GM21717 (cell line): ENCODE results near the gene DNAH8.

Experiments
- ATAC-seq: cut with Tn5 transposase; IDR thresholded peaks from one replicate; pipeline ENCODE4 v1.9.1; 2021; ENCODE audit warnings: mild to moderate bottlenecking, moderate library complexity; ENCODE audit not compliant: unreplicated experiment

Gene DNAH8

DNA sequence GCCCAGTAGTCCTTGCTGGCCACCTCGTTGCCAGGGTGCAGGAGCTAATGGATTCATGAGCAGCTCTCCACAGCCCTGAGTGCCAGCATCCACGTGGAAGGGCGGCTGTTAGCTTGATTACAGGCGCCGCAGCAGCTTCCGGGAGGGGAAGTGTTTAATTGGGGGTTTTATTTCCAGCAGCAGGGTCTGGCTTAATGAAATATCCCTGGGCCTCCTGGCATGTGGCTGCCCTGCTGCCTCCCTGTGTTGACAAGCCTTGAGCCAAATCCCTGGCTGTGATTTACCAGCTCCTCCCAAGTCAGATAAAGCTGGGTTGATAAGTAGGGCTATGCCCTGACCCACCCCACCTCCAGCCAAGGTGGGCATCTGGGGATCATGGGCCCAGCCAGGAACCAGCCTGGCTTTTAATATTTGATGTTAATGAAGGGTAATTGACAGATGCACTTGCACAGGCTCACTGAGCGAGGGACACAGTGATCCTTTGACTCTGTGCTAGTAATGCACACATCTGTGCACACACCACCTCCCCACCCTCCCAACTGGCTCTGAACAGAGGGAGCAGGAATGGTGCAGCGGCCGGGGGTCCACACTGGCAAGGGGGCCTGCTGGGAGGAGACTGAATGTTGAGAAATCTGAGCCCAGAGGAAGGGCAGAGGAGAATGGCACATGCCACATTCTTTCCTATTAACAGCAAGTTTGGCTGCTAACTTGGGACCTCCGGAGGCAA, 347.1 kb downstream of the DNAH8 start:
- no peak for ATAC-seq

DNA sequence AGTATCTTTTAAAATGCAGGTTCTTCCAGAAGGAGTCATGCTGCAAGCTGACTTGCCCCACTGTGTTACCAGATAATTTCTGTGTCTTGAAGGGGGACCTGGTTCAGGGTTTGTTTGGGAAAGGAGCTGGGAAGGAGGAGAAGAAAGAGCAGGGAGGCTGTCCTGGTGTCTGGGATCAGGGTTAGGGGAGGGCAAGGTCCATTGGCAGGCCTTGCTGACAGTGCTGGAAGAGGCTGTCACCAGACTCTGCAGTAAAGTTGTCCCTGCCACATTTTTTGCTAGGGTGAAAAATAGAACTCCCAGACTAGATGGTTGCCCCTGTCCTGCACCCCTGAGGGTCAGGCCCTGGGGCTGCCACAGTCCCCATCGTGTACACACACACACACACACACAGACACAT, 348.4 kb downstream of the DNAH8 start:
- no peak for ATAC-seq

DNA sequence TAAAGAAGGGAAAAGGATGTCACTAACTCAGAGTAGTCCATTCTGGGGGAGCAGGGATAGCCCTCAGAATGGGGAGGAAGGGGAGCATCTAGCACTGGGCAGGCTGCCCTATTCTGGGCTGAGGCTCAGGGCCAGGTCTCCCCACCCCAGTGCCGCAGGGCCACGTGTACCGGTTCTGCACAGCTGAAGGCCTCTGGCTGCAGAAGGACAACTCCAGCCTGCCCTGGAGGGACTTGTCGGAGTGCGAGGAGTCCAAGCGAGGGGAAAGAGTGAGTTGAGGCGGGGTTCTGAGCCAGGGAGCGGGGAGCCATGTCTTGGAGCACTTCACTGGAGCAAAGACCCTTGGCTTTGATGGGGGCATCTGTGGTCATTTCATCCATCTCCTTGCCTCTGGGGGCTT, 350.4 kb downstream of the DNAH8 start:
- no peak for ATAC-seq

DNA sequence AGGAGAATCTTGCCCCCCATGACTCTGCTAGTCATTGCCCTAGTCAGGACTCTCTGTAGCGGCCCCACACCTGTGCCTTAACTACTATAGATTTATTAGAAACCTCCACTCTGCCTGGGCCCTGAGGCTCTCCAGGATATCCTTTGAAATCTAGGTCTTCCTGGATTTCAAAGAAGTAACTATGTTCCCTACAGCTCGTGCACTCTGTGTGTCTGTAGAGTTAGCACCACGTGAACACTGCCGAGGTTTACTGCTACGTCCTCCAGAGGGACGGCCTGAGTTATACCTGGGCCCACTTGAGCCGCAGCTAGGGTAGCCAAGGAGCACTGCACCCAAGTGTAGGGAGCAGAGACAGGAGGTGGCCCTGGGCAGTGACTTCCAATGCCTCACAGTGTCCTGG, 353.3 kb downstream of the DNAH8 start:
- ATAC-seq = no peak

DNA sequence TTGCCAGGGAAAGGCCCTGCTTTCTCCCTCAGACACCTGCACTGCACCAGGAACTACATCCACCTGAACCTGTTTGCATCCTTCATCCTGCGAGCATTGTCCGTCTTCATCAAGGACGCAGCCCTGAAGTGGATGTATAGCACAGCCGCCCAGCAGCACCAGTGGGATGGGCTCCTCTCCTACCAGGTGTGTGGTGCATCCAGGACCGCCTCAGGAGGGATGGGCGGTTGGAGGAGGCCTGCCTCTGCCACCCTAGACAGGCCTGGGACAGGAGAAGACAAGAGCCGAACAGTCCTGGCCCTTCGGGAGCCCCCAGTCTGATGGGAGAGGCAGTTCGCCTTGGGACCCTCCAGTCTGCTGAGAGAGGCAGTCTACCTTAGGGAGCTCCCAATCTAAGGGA, 357.7 kb downstream of the DNAH8 start:
- ATAC-seq = no peak

DNA sequence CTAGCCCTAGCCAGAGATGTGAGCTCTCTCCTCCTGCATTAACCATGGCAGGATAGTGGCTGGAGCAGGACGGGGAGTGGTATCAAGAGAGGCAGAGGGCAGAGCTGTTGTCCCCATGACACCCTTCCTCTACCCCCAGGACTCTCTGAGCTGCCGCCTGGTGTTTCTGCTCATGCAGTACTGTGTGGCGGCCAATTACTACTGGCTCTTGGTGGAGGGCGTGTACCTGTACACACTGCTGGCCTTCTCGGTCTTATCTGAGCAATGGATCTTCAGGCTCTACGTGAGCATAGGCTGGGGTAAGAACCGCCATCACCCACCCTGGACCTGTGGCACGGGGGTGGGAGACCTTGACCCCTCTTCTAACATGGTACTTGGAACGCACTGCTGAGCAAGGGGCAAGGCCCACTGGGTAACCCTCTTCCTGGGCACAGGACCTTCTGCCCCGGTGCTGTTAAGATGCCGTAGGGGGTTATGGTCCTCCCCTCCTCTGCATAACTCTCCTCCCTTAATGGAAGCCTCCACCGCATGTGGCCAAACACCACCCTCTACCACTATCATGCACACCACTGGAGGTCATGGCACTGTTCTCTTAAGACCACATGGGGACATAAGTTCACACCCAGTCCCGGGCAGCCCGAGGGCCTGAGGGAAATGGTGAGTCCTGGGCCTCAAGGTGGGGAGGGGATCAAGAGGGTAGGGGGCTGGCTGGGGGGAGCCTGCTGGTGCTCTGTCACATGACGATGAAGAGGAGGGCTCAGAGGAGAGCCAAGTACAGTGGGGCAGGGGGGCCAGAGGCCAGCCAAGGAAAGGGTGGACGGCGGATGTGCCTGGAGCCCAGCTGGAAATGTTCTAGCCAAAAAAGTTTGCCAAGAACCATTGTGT, 358.6 kb downstream of the DNAH8 start:
- no peak for ATAC-seq

DNA sequence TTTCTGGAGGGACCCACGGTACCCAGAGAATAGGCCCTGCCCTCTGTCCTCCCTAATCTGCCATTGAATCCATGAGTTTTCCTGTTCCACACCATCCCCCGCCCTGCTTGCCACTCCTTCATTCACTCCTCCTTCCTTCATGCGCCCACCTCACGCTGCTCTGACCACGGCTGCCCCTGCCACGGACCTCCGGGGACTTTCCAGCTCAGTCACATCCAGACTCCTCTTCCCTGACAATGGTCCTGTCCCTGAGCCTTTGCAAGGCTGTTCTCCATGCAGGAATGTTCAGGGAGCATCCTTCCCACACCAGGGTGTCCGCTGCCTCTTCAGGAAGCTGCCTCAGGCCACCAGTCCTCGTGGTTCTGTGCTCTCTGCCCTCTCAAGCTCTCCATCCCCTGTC, 359.4 kb downstream of the DNAH8 start:
- no peak for ATAC-seq

DNA sequence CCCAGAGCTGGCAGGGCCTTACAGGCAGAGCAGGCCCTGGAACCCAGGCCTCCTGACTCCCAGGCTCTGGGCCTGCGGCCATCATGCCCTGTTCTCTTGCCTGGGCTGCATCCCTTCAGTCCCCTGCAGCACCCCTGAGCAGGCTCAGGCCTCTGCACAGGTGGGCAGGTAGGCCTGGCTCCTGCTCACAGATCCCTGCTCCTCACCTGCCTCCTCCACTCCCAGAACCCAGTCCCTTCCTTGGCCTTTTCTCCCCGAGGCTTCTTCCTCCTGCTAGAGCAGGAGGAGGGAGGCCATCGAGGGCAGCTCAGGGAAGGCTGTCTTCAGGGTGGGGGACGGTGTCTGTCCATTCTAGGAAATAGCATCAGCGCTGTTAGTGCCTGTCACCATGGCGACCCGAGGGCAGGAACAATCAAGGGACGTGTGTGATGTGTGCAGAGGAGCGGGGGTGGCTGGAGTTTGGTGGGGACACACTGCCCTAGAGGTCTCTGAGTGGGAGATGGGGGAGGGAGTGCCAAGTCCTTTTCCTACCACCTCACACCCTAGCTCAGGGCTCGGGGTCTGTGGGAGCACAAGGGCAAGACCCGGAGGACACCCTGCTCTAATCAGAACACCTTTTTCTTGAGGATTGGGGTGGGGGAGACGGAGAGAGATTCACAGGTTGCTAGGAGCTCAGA, 360.0 kb downstream of the DNAH8 start:
- ATAC-seq = no peak

DNA sequence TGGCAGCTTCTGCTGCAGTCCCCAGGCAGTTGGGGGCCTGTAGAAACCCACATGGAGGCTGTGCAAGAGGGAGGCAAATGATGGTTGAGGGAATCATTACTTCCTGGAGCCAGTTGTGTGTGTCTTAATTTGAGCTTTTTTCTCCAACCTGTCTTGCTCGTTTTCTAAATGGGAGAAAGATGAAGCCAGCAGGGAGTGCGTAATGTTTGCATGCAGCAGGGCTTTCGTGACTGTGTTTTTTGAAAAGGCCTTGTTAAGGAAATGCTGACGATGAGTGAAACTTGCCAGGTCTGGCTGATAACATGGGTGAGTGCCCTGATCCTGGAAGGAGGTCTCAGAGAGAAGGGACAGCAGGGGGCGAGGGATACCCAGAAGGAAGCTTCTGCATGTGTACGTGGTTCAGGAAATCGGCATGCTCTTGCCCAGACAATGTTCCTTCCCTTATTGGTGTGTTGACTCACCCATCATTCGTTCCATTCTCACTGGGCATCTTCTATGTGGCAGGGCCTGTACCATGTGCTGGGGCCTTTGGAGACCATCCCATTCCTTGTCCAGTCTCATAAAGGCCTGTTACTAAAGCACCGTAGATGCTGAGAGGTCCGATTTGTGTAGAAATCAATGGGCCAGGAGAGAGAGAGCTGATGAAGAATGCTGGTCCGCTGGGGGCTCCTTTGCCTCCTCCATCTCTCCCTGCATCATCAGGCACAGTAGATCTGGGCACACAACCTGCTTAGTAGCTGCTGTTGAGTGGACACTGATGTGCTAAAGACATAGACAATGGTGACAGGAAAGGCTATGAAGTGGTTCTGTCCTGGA, 360.9 kb downstream of the DNAH8 start:
- ATAC-seq = no peak

DNA sequence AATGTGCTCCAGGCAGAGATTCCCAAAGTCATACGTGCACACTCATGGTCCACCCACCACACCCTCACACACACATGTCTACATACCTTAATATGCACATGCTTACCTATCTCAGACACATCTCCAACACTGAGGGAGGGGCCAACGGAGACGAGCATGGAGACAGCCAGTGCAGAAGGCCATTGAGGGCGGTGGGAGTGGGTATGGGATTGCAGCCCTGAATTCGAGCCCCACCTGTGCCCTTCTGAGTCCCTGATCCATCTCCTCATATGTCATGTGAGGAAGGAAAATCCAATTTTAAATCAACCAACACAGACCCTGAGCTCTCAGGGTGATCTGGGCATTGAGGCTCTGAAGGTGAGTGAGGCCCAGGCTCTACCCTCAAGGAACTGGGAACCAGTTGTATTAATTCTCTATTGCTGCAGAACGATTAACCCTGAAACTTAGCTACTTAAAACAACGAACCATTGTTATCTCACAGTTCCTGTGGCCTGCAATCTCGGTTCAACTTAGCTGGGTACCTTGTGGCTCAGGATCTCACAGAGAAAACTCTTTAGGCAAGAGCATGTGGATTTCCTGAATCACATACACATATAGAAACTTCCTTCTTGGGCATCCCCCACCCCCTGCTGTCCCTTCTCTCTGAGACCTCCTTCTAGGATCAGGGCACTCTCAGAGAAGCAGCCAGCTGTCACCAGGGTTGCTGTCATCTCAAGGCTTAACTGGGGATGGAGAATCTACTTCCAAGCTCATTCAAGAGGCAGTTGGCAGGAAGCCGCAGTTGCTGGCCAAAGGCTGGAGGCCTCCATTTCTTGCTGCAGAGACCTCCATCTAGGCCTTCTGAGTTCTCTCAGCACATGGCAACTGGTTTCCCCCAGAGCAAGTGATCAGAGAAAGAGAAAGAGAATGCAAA, 361.8 kb downstream of the DNAH8 start:
- ATAC-seq = no peak

DNA sequence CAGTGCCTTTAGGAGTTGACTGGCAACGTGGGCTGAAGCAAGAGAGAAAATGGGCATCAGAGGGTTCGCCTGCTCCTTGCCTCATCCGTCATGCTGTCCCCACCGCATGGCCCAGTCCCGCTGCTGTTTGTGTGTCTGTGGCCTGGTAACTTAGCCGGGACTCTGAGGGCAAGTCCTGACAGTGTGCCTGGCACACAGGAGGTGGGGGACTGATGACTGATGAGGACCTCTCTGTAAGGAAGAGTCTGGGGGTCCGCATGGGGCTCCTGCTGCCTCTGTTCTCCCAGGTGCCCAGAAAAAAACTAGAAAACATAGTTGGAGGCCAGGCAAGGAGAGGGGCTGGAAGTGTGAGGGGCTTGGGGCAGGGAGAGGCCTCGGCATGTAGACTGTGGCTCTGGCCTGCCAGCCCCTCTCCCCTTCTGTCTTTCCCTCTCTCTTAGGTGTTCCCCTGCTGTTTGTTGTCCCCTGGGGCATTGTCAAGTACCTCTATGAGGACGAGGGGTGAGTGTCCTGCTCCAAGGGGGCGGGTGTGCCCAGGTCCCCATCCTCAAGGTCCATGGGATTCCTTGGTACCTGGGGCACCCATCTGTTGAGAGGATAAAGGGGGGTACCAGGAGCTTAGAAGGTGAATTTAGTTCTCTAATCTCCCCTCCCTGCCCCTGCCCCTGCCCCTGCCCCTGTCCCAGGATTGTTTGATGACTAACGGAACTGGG, 362.9 kb downstream of the DNAH8 start:
- no peak for ATAC-seq

DNA sequence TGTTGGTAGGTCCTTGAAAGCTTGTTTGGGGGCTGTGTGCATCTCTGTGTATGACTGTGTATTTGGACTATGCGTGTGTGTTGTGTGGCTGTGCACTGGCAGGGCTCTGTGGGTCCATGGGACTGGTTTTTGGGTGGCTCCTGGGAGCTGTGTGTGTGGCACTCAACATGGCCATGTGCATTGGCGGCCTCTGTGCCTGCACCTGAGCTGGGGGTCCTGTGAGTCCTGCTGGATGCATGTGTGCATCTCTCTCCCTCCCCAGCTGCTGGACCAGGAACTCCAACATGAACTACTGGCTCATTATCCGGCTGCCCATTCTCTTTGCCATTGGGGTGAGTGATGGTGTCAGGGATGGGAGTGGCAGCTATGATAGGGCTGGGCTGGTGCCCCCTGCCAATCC, 363.6 kb downstream of the DNAH8 start:
- no peak for ATAC-seq

DNA sequence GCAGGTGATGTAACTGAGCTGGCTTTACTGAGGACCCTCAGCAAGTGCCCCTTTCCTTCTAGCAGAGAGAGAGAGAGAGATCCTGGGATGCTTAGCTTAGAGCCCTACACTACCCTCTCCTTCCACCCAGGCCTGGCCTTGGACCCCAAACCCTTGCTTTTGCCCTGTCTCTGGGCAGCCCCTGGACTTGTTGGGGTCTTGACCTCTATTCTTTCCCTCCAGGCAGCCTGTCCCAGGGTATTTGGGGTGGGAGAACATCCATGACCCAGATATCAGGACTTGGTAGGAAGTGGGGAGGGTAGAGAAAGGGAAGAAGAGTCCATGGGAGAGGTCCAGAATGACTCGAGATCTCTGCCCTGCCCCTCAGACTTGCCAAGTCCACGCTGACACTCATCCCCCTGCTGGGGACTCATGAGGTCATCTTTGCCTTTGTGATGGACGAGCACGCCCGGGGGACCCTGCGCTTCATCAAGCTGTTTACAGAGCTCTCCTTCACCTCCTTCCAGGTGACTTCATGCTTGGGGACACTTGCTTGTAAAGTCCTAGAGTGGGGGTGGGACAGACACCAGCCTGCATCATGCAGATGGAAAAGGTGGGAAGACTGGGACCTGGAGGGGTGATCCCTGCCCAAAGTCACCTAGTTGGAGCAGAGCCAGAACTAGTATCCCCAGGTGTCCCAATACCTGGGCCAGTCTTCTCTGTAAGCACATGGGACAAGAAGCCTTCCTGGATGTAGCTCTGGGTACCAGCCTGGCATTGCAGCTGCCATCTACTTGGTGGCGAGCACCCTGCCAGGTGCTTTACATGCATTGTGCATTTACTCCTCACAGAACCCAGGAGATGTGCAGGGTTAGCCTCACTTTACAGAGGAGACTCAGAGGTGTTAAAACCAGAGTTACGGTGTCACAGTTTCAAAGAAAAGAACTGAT, 364.4 kb downstream of the DNAH8 start:
- ATAC-seq = no peak
